H9 (cell line): ENCODE measurements around the gene PDE2A. TPM values are rescaled to one million over a fixed set of nuclear protein-coding genes. Genes with fewer than 3 reads are reported as not detected.

Source experiments
- DNase-seq: peaks from one replicate; pipeline ENCODE4 v3.0.0-alpha.2; 2017
- H2AFZ ChIP-seq: one replicate; pipeline ENCODE4 v1.6.1; 2013; ENCODE audit warnings: mild to moderate bottlenecking, low read length, control low read depth, moderate library complexity
- H2AK5ac ChIP-seq: 2 replicates; pipeline ENCODE4 v1.6.1; 2013; ENCODE audit warnings: low read length, control low read depth, mixed read lengths; ENCODE audit not compliant: insufficient read length
- H2BK120ac ChIP-seq: one replicate; pipeline ENCODE4 v1.6.1; 2013; ENCODE audit warnings: low read depth, mild to moderate bottlenecking, low read length, control low read depth, inconsistent platforms; ENCODE audit not compliant: poor library complexity, severe bottlenecking
- H2BK12ac ChIP-seq: 2 replicates; pipeline ENCODE4 v1.6.1; 2013; ENCODE audit warnings: low read length, control low read depth, mixed read lengths, low read depth; ENCODE audit not compliant: insufficient read length
- H2BK15ac ChIP-seq: 2 replicates; pipeline ENCODE4 v1.6.1; 2013; ENCODE audit warnings: low read depth, low read length, control low read depth
- H2BK20ac ChIP-seq: one replicate; pipeline ENCODE4 v1.6.1; 2013; ENCODE audit warnings: low read depth, mild to moderate bottlenecking, low read length, control low read depth, inconsistent platforms; ENCODE audit not compliant: poor library complexity, severe bottlenecking
- H2BK5ac ChIP-seq: 2 replicates; pipeline ENCODE4 v1.6.1; 2013; ENCODE audit warnings: low read length, control low read depth, mixed read lengths; ENCODE audit not compliant: insufficient read length
- H3K14ac ChIP-seq: 2 replicates; pipeline ENCODE4 v1.6.1; 2013; ENCODE audit warnings: low read length, control low read depth; ENCODE audit not compliant: insufficient read depth
- H3K18ac ChIP-seq: 2 replicates; pipeline ENCODE4 v1.6.1; 2013; ENCODE audit warnings: low read depth, mild to moderate bottlenecking, mixed read lengths, low read length, control low read depth; ENCODE audit not compliant: insufficient read length
- H3K23ac ChIP-seq: 2 replicates; pipeline ENCODE4 v1.6.1; 2013; ENCODE audit warnings: low read length, control low read depth, mixed read lengths, low read depth; ENCODE audit not compliant: insufficient read length
- H3K23me2 ChIP-seq: 2 replicates; pipeline ENCODE4 v1.6.1; 2013; ENCODE audit warnings: low read depth, mild to moderate bottlenecking, mixed read lengths, low read length, control low read depth; ENCODE audit not compliant: insufficient read length, poor library complexity, severe bottlenecking
- H3K27ac ChIP-seq: 2 replicates; pipeline ENCODE4 v1.5.1; 2013; ENCODE audit warnings: low read length, control low read depth, mixed read lengths, low read depth; ENCODE audit not compliant: insufficient read length
- H3K27me3 ChIP-seq: 2 replicates; pipeline ENCODE4 v1.6.1; 2013; ENCODE audit warnings: low read length, control low read depth, inconsistent platforms; ENCODE audit not compliant: insufficient read depth
- H3K4ac ChIP-seq: 2 replicates; pipeline ENCODE4 v1.6.1; 2013; ENCODE audit warnings: low read depth, mild to moderate bottlenecking, control low read depth, inconsistent platforms, low read length, moderate library complexity
- H3K4me1 ChIP-seq: 2 replicates; pipeline ENCODE4 v1.6.1; 2013; ENCODE audit warnings: low read length, control low read depth, inconsistent platforms; ENCODE audit not compliant: insufficient read depth
- H3K4me2 ChIP-seq: 2 replicates; pipeline ENCODE4 v1.6.1; 2013; ENCODE audit warnings: low read length, control low read depth, mixed read lengths; ENCODE audit not compliant: insufficient read length, insufficient read depth
- H3K56ac ChIP-seq: 2 replicates; pipeline ENCODE4 v1.6.1; 2013; ENCODE audit warnings: low read depth, mild to moderate bottlenecking, mixed read lengths, low read length, control low read depth; ENCODE audit not compliant: insufficient read length
- H3K79me1 ChIP-seq: 2 replicates; pipeline ENCODE4 v1.6.1; 2013; ENCODE audit warnings: low read depth, mild to moderate bottlenecking, moderate library complexity, low read length, control low read depth, inconsistent platforms; ENCODE audit not compliant: insufficient read depth, poor library complexity, severe bottlenecking
- H3K79me2 ChIP-seq: 2 replicates; pipeline ENCODE4 v1.6.1; 2013; ENCODE audit warnings: low read length, control low read depth, inconsistent platforms; ENCODE audit not compliant: insufficient read depth
- H3K9ac ChIP-seq: 2 replicates; pipeline ENCODE4 v1.6.1; 2013; ENCODE audit warnings: low read length, control low read depth, mixed read lengths; ENCODE audit not compliant: insufficient read length; ENCODE audit errors: extremely low read depth
- H3K9me3 ChIP-seq: one replicate; pipeline ENCODE4 v1.6.1; 2013; ENCODE audit warnings: low read depth, low read length, inconsistent platforms; ENCODE audit not compliant: control insufficient read depth
- H3T11ph ChIP-seq: one replicate; pipeline ENCODE4 v1.6.1; 2013; ENCODE audit warnings: mild to moderate bottlenecking, low read length, control low read depth, inconsistent platforms
- H4K20me1 ChIP-seq: one replicate; pipeline ENCODE4 v1.6.1; 2013; ENCODE audit not compliant: control insufficient read depth, insufficient read length, insufficient read depth
- H4K5ac ChIP-seq: 2 replicates; pipeline ENCODE4 v1.6.1; 2013; ENCODE audit warnings: low read depth, mild to moderate bottlenecking, mixed read lengths, low read length, control low read depth; ENCODE audit not compliant: insufficient read length
- H4K8ac ChIP-seq: replicated peaks from 2 replicates; pipeline ENCODE4 v1.6.1; 2013; ENCODE audit warnings: low read length, control low read depth, mixed read lengths, low read depth; ENCODE audit not compliant: insufficient read length
- H4K91ac ChIP-seq: 2 replicates; pipeline ENCODE4 v1.6.1; 2013; ENCODE audit warnings: low read depth, mild to moderate bottlenecking, moderate library complexity, mixed read lengths, low read length, control low read depth; ENCODE audit not compliant: insufficient read length
- H3K27ac Mint-ChIP-seq, 3 experiments: 2 replicates in 2 of 3; 3 replicates in 1 of 3; pipeline ENCODE4 v1.8.0; 2020 to 2021; ENCODE audit warnings: mixed read lengths in 3 of 3, mild to moderate bottlenecking in 1 of 3, moderate library complexity in 1 of 3
- H3K27me3 Mint-ChIP-seq: 2 replicates; pipeline ENCODE4 v1.8.0; 2021; ENCODE audit warnings: low read depth, mild to moderate bottlenecking, moderate library complexity, mixed read lengths
- H3K36me3 Mint-ChIP-seq, 3 experiments: 2 replicates in 2 of 3; 3 replicates in 1 of 3; pipeline ENCODE4 v1.8.0; 2020 to 2021; ENCODE audit warnings: low read depth in 3 of 3, mixed read lengths in 3 of 3; ENCODE audit not compliant: insufficient read depth in 1 of 3
- H3K4me1 Mint-ChIP-seq, 2 experiments: 2 replicates each; pipeline ENCODE4 v1.8.0; 2020; ENCODE audit warnings: mixed read lengths in 2 of 2
- H3K4me3 Mint-ChIP-seq, 2 experiments: 2 replicates in 1 of 2; 3 replicates in 1 of 2; pipeline ENCODE4 v1.8.0; 2020 to 2021; ENCODE audit warnings: mild to moderate bottlenecking in 2 of 2, mixed read lengths in 2 of 2, moderate library complexity in 1 of 2
- H3K9me3 Mint-ChIP-seq, 2 experiments: 2 replicates in 1 of 2; 3 replicates in 1 of 2; pipeline ENCODE4 v1.8.0; 2020; ENCODE audit warnings: mild to moderate bottlenecking in 2 of 2, mixed read lengths in 2 of 2, moderate library complexity in 1 of 2
- CTCF ChIP-seq: fragments of 200-600 bp; sonication (generic); conservative IDR thresholded peaks from 3 replicates; pipeline ENCODE4 v1.8.0; 2021; ENCODE audit warnings: antibody characterized with exemption, mild to moderate bottlenecking
- WGBS: extraction: QIAGEN DNeasy Blood & Tissue Kit; methylation state at CpG from one replicate; pipeline ENCODE4 v1.1.7; 2013; ENCODE audit warnings: missing lambda C conversion rate, low lambda C conversion rate, mixed read lengths; ENCODE audit not compliant: insufficient read length; ENCODE audit errors: extremely low coverage; 5-methylcytosine and 5-hydroxymethylcytosine counted together
- total RNA-seq: library from RNA; stranded (reverse); gene quantifications from 2 replicates; pipeline ENCODE4 v1.2.1, GENCODE V29; 2021

Gene PDE2A
- total RNA-seq, 1 experiment from 2014 or later = 3.4 TPM

- Histone ChIP-seq H3K4me1 (no peaks in the 10 kb centered on the region), H2BK15ac (no peak overlapping the region), H3K23ac (no peak overlapping the region), H3K9me3 (no peaks in the 10 kb centered on the region), H3K18ac (no peak overlapping the region), H3K27me3 (peaks cover 11% of the 10 kb centered on the region), H3K27ac (no peak overlapping the region), H2BK20ac (no peak overlapping the region), H3K14ac (no peak overlapping the region), H3T11ph (no peak overlapping the region), H2BK5ac (no peak overlapping the region), H3K56ac (no peak overlapping the region), H2AFZ (no peak overlapping the region), H3K9ac (no peak overlapping the region), H3K79me1 (no peaks in the 10 kb centered on the region), H3K23me2 (peaks cover 13% of the 10 kb centered on the region), H4K20me1 (no peaks in the 10 kb centered on the region), H2BK12ac (no peak overlapping the region), H4K8ac (no peak overlapping the region), H2AK5ac (no peak overlapping the region), H3K79me2 (no peaks in the 10 kb centered on the region), H4K91ac (no peak overlapping the region), H2BK120ac (no peak overlapping the region), H4K5ac (no peak overlapping the region), H3K4ac (no peak overlapping the region), H3K4me2 (no peak overlapping the region)
- no peaks in the 10 kb centered on the region; a peak in 1 of 5 replicates for H3K9me3 Mint-ChIP-seq
- H3K4me3 Mint-ChIP-seq = no peak overlapping the region
- H3K36me3 Mint-ChIP-seq = 0 out of 7 replicates have a peak, but pooled peaks cover 0 to 2% (median 0%) of the 10 kb centered on the region in 3 experiments
- H3K27me3 Mint-ChIP-seq = peaks cover 96% of the 10 kb centered on the region
- WGBS = no CpG with 5 or more reads among the region's 7 CpGs
- peaks cover 12 to 31% of the 10 kb centered on the region in 2 experiments for H3K4me1 Mint-ChIP-seq
- no peak for TF ChIP-seq CTCF
- no peak overlapping the region for H3K27ac Mint-ChIP-seq
- no peak for DNase-seq
Observed at GRCh38 chr11:72586321-72587090, 87.7 kb downstream of the PDE2A start.
